Mesothelial cell of epicardium (in vitro differentiated cells): Measurements from ENCODE around the gene ADH6. TPM values are rescaled to one million over a fixed set of nuclear protein-coding genes. Genes with fewer than 3 reads are reported as not detected.
A peak's percentile ranks its signal among the peaks of the same experiment; 100 is the strongest.

Experiments used
- DNase-seq, 2 experiments: peaks; one replicate each; pipeline ENCODE4 v3.0.0; 2021; ENCODE audit warnings: low spot score in 2 of 2; ENCODE audit not compliant: unreplicated experiment in 2 of 2
- H3K27ac Mint-ChIP-seq: 2 replicates; pipeline ENCODE4 v1.8.0; 2021; ENCODE audit warnings: mixed read lengths
- H3K27me3 Mint-ChIP-seq: 2 replicates; pipeline ENCODE4 v1.8.0; 2021; ENCODE audit warnings: low read depth, mixed read lengths
- H3K36me3 Mint-ChIP-seq: 2 replicates; pipeline ENCODE4 v1.8.0; 2021; ENCODE audit warnings: mixed read lengths
- H3K4me1 Mint-ChIP-seq: 2 replicates; pipeline ENCODE4 v1.8.0; 2021; ENCODE audit warnings: mixed read lengths
- H3K4me3 Mint-ChIP-seq: 2 replicates; pipeline ENCODE4 v1.8.0; 2021; ENCODE audit warnings: mild to moderate bottlenecking, moderate library complexity, mixed read lengths
- H3K9me3 Mint-ChIP-seq: 2 replicates; pipeline ENCODE4 v1.8.0; 2021; ENCODE audit warnings: mixed read lengths
- CTCF ChIP-seq: fragments of 200-600 bp; sonication (generic); IDR thresholded peaks from one replicate; pipeline ENCODE4 v1.5.0; 2021; ENCODE audit warnings: antibody characterized with exemption; ENCODE audit not compliant: unreplicated experiment
- total RNA-seq: library from RNA; stranded (reverse); gene quantifications from 3 replicates; pipeline ENCODE4 v1.2.1, GENCODE V29; 2021

Gene ADH6
- total RNA-seq, 1 donor from 2014 or later: not detected

- Mint-ChIP-seq H3K36me3 (peaks cover 3% of the 10 kb centered on the region), H3K4me3 (no peak overlapping the region), H3K27me3 (no peaks in the 10 kb centered on the region), H3K4me1 (peaks cover 21% of the 10 kb centered on the region), H3K27ac (no peak overlapping the region), H3K9me3 (peaks cover 3% of the 10 kb centered on the region)
- no peak for DNase-seq
- no peak for TF ChIP-seq CTCF
These were observed 8.3 kb downstream of the ADH6 start for GRCh38 chr4:99210789-99211188.

- no peak for TF ChIP-seq CTCF
- no peak for DNase-seq
- Mint-ChIP-seq H3K27ac (no peak overlapping the region), H3K4me3 (no peak overlapping the region), H3K27me3 (no peaks in the 10 kb centered on the region), H3K9me3 (peaks cover 3% of the 10 kb centered on the region), H3K36me3 (peaks cover 3% of the 10 kb centered on the region), H3K4me1 (peaks cover 29% of the 10 kb centered on the region)
These were observed 9.4 kb downstream of the ADH6 start for GRCh38 chr4:99209671-99210070.

GRCh38 chr4:99208719-99209075 is 10.3 kb downstream of the ADH6 start:
- H3K27ac Mint-ChIP-seq: peak overlapping the region; percentile 77
- H3K36me3 Mint-ChIP-seq: peaks cover 3% of the 10 kb centered on the region
- no peaks in the 10 kb centered on the region for H3K27me3 Mint-ChIP-seq
- H3K9me3 Mint-ChIP-seq: peaks cover 3% of the 10 kb centered on the region
- peaks cover 29% of the 10 kb centered on the region for H3K4me1 Mint-ChIP-seq
- DNase-seq: no peak
- TF ChIP-seq CTCF: no peak
- H3K4me3 Mint-ChIP-seq: no peak overlapping the region

- peak overlapping the region; percentile 63 for H3K27ac Mint-ChIP-seq
- H3K36me3 Mint-ChIP-seq: peaks cover 3% of the 10 kb centered on the region
- no peak for DNase-seq
- H3K4me1 Mint-ChIP-seq: peaks cover 29% of the 10 kb centered on the region
- H3K4me3 Mint-ChIP-seq: no peak overlapping the region
- no peaks in the 10 kb centered on the region for H3K27me3 Mint-ChIP-seq
- no peak for TF ChIP-seq CTCF
- H3K9me3 Mint-ChIP-seq: peaks cover 3% of the 10 kb centered on the region
These were observed 10.9 kb downstream of the ADH6 start for GRCh38 chr4:99207911-99208718.

- Mint-ChIP-seq H3K27me3 (no peaks in the 10 kb centered on the region), H3K27ac (no peak overlapping the region), H3K9me3 (peaks cover 3% of the 10 kb centered on the region), H3K4me1 (peaks cover 29% of the 10 kb centered on the region), H3K36me3 (peaks cover 3% of the 10 kb centered on the region), H3K4me3 (no peak overlapping the region)
- DNase-seq: no peak
- TF ChIP-seq CTCF: no peak
These were observed 11.8 kb downstream of the ADH6 start for GRCh38 chr4:99207069-99207743.
